Endothelial cell of umbilical vein (primary cell): ENCODE data around the gene RAB28. TPM values are rescaled to one million over a fixed set of nuclear protein-coding genes. Genes with fewer than 3 reads are reported as not detected.

Experiments
- BruUV-seq: library from RNA; stranded (reverse); fragments of 400-500 nt; replicated peaks from 2 replicates; lab custom pipeline; 2021; lab: Mats Ljungman, UMichigan
- CTCF ChIA-PET: fragments of 300-600, 350-600 bp; sonication (Branson Sonifier 250); formaldehyde crosslinking; loops from one replicate; lab custom pipeline; 2021; ENCODE audit warnings: antibody characterized with exemption, inconsistent platforms; lab: Charles Lee
- POLR2A ChIA-PET: fragments of 300-600, 350-600 bp; sonication (Branson Sonifier 250); formaldehyde crosslinking; loops from one replicate; lab custom pipeline; 2021; ENCODE audit warnings: antibody characterized with exemption, inconsistent platforms; lab: Charles Lee
- DNase-seq: peaks from one replicate; pipeline ENCODE4 v3.0.0-alpha.2; 2011; ENCODE audit warnings: low read depth, low spot score
- FAIRE-seq: peaks from 2 replicates; lab custom pipeline; 2011; peaks lifted over from hg19 to GRCh38; lab: Jason Lieb, UNC
- H2AFZ ChIP-seq: 2 replicates; pipeline ENCODE4 v1.6.0; 2012; ENCODE audit warnings: low read depth, low read length, control low read depth, inconsistent platforms
- H3K27ac ChIP-seq: 2 replicates; pipeline ENCODE4 v1.5.1; 2011; ENCODE audit warnings: low read depth, mild to moderate bottlenecking, control low read depth, low read length, moderate library complexity; ENCODE audit not compliant: insufficient read depth
- H3K27me3 ChIP-seq, 2 experiments: 2 replicates each; pipeline versions ENCODE4 v1.6.0 to v1.6.1; 2011; ENCODE audit warnings: low read length in 2 of 2, mixed read lengths in 1 of 2; ENCODE audit not compliant: control insufficient read depth in 2 of 2, insufficient read depth in 2 of 2
- H3K36me3 ChIP-seq, 2 experiments: 2 replicates in 1 of 2; 3 replicates in 1 of 2; pipeline ENCODE4 v1.5.1; 2011; ENCODE audit warnings: low read length in 2 of 2, mild to moderate bottlenecking in 1 of 2, moderate library complexity in 1 of 2; ENCODE audit not compliant: control insufficient read depth in 2 of 2, insufficient read depth in 2 of 2; ENCODE audit errors: extremely low read depth in 1 of 2
- H3K4me1 ChIP-seq: 3 replicates; pipeline ENCODE4 v1.5.1; 2011; ENCODE audit warnings: mild to moderate bottlenecking, low read length; ENCODE audit not compliant: control insufficient read depth, insufficient read depth; ENCODE audit errors: extremely low read depth
- H3K4me2 ChIP-seq: 2 replicates; pipeline ENCODE4 v1.6.1; 2011; ENCODE audit warnings: low read length, control low read depth, mixed read lengths; ENCODE audit not compliant: insufficient read depth
- H3K4me3 ChIP-seq, 3 experiments: fragments of 200-600 bp in 1 of 3; sonication (generic), shearing (Covaris generic) in 1 of 3; replicated peaks in 1 of 3; 2 replicates each; pipeline ENCODE4 v1.5.1; 2011 to 2016; ENCODE audit warnings: control low read depth in 3 of 3, low read length in 3 of 3, mild to moderate bottlenecking in 2 of 3, inconsistent platforms in 1 of 3, low read depth in 1 of 3, moderate library complexity in 1 of 3; ENCODE audit not compliant: insufficient read depth in 1 of 3
- H3K79me2 ChIP-seq: 2 replicates; pipeline ENCODE4 v1.6.0; 2012; ENCODE audit warnings: low read length, inconsistent platforms; ENCODE audit not compliant: control insufficient read depth, insufficient read depth
- H3K9ac ChIP-seq: replicated peaks from 2 replicates; pipeline ENCODE3; 2011; ENCODE audit warnings: low read length, control low read depth; ENCODE audit not compliant: insufficient read depth; ENCODE audit errors: extremely low read depth
- H3K9me1 ChIP-seq: replicated peaks from 3 replicates; pipeline ENCODE4 v1.6.0; 2011; ENCODE audit warnings: mild to moderate bottlenecking, low read length; ENCODE audit not compliant: control insufficient read depth, insufficient read depth; ENCODE audit errors: extremely low read depth
- H3K9me3 ChIP-seq: replicated peaks from 2 replicates; pipeline ENCODE4 v1.5.1; 2012; ENCODE audit warnings: low read length, inconsistent platforms; ENCODE audit not compliant: control insufficient read depth, insufficient read depth
- H4K20me1 ChIP-seq: replicated peaks from 2 replicates; pipeline ENCODE3; 2011; ENCODE audit warnings: mild to moderate bottlenecking, low read length; ENCODE audit not compliant: control insufficient read depth, insufficient read depth; ENCODE audit errors: extremely low read depth
- CTCF ChIP-seq, 2 donors: IDR thresholded peaks; 1 replicate in 1 of 2; 2 replicates in 1 of 2; pipeline ENCODE4 v1.5.1; 2011; ENCODE audit warnings: low read length in 2 of 2, mild to moderate bottlenecking in 2 of 2, moderate library complexity in 2 of 2, control low read depth in 1 of 2, inconsistent platforms in 1 of 2, low read depth in 1 of 2; ENCODE audit not compliant: insufficient read depth in 1 of 2; ENCODE audit errors: extremely low read depth in 1 of 2
- EZH2 ChIP-seq: IDR thresholded peaks from 2 replicates; pipeline ENCODE4 v1.6.1; 2012; ENCODE audit warnings: borderline replicate concordance, low read depth, mild to moderate bottlenecking, moderate library complexity, low read length, inconsistent platforms; ENCODE audit not compliant: severe bottlenecking
- FOS ChIP-seq: IDR thresholded peaks from 2 replicates; pipeline ENCODE4 v1.6.1; 2011; ENCODE audit warnings: mild to moderate bottlenecking, low read length, moderate library complexity, borderline replicate concordance; ENCODE audit not compliant: insufficient read depth
- GATA2 ChIP-seq: IDR thresholded peaks from 2 replicates; pipeline ENCODE4 v1.7.0; 2011; ENCODE audit warnings: low read depth, mild to moderate bottlenecking, moderate library complexity, mixed read lengths, low read length; ENCODE audit not compliant: insufficient read length, insufficient read depth
- JUN ChIP-seq: IDR thresholded peaks from 2 replicates; pipeline ENCODE4 v1.6.1; 2011; ENCODE audit warnings: borderline replicate concordance, low read depth; ENCODE audit not compliant: insufficient read length, insufficient read depth
- MAX ChIP-seq: IDR thresholded peaks from 2 replicates; pipeline ENCODE4 v1.6.1; 2011; ENCODE audit not compliant: insufficient read depth, insufficient read length
- MYC ChIP-seq: IDR thresholded peaks from one replicate; pipeline ENCODE4 v1.6.1; 2011; ENCODE audit warnings: mild to moderate bottlenecking, low read depth, low read length
- POLR2A ChIP-seq: IDR thresholded peaks from 2 replicates; pipeline ENCODE4 v1.6.1; 2012; ENCODE audit warnings: low read depth, mild to moderate bottlenecking, control low read depth, low read length
- POLR2AphosphoS5 ChIP-seq: IDR thresholded peaks from 2 replicates; pipeline ENCODE4 v1.6.1; 2012; ENCODE audit warnings: low read depth, mild to moderate bottlenecking, control low read depth, low read length, moderate library complexity; ENCODE audit not compliant: insufficient read depth
- dilution Hi-C: fragments of 300-500 bp; cut with MboI; formaldehyde crosslinking; loops from one replicate; pipeline ENCODE4 v1.15.0; 2019; ENCODE audit warnings: low sequenced_read_pairs; ENCODE audit not compliant: extremely low pct_ligation_motif_present
- intact Hi-C: fragments of 100-400 bp; cut with micrococcal nuclease; formaldehyde crosslinking; loops from one replicate; pipeline ENCODE4 v1.10.0; 2022
- polyA plus RNA-seq, 4 experiments: library from polyadenylated mRNA; depleted of rRNA in 3 of 4; stranded (reverse) in 3 of 4; unstranded in 1 of 4; fragments of >200 nt; gene quantifications; 2 replicates each; pipeline versions ENCODE4 v1.2.1 to v1.2.3, GENCODE V29; 2011 to 2012; ENCODE audit warnings: missing spikeins in 1 of 4
- total RNA-seq: library from RNA; stranded (reverse); gene quantifications from 2 replicates; pipeline ENCODE4 v1.2.3, GENCODE V29; 2021

RAB28 gene
- total and polyA plus RNA-seq, 2 donors (not counting 3 experiments of a cell fraction or from before 2014, with no cell fraction given) = 13.0 to 13.2 TPM

GRCh38 chr4:13323921-13324320 lies 160.2 kb downstream of the RAB28 start:
- POLR2A ChIA-PET = no interaction called here
- FAIRE-seq = no peak
- intact Hi-C loops (no loop called here), dilution Hi-C loops (no loop called here)
- no peak overlapping the region for H2AFZ ChIP-seq
- no peaks in the 10 kb centered on the region for H3K4me1 ChIP-seq
- no peaks in the 10 kb centered on the region for H3K9me3 ChIP-seq
- H3K27ac ChIP-seq = no peak overlapping the region
- H4K20me1 ChIP-seq = no peaks in the 10 kb centered on the region
- no peaks in the 10 kb centered on the region for H3K36me3 ChIP-seq
- BruUV-seq = no TSS peak
- CTCF ChIA-PET = no interaction called here
- no peak overlapping the region for H3K4me3 ChIP-seq
- H3K79me2 ChIP-seq = no peaks in the 10 kb centered on the region
- H3K9me1 ChIP-seq = no peaks in the 10 kb centered on the region
- no peak overlapping the region for H3K4me2 ChIP-seq
- no peak for DNase-seq
- no peaks in the 10 kb centered on the region for H3K27me3 ChIP-seq
- TF ChIP-seq MYC = no peak
- H3K9ac ChIP-seq = no peak overlapping the region

GRCh38 chr4:13322681-13323101 lies 161.4 kb downstream of the RAB28 start:
- Histone ChIP-seq H3K79me2 (no peaks in the 10 kb centered on the region), H3K36me3 (no peaks in the 10 kb centered on the region), H3K4me2 (no peak overlapping the region), H3K9ac (no peak overlapping the region), H2AFZ (no peak overlapping the region), H4K20me1 (no peaks in the 10 kb centered on the region), H3K27ac (no peak overlapping the region), H3K4me1 (no peaks in the 10 kb centered on the region), H3K4me3 (no peak overlapping the region), H3K27me3 (no peaks in the 10 kb centered on the region), H3K9me1 (no peaks in the 10 kb centered on the region), H3K9me3 (no peaks in the 10 kb centered on the region)
- ChIA-PET CTCF (no interaction called here), POLR2A (no interaction called here)
- DNase-seq (no peak), FAIRE-seq (no peak)
- dilution Hi-C loops (no loop called here), intact Hi-C loops (no loop called here)
- TF ChIP-seq EZH2 = no peak
- no peak for TF ChIP-seq MAX
- TF ChIP-seq FOS = no peak
- no peak for TF ChIP-seq GATA2
- TF ChIP-seq CTCF (IDR thresholded peaks at IDR 0.05; ENCODE audit: extremely low read depth in 1 of 2, insufficient read depth in 1 of 2, low read depth in 1 of 2, low read length in 2 of 2) = no peak
- TF ChIP-seq POLR2AphosphoS5 = no peak
- TF ChIP-seq MYC = no peak
- TF ChIP-seq POLR2A = no peak
- TF ChIP-seq JUN = no peak
- no TSS peak for BruUV-seq
